Osteoblast (primary cell): Measurements from ENCODE around the gene ARF3. TPM values are rescaled to one million over a fixed set of nuclear protein-coding genes. Genes with fewer than 3 reads are reported as not detected.

Source experiments
- DNase-seq: peaks from one replicate; pipeline ENCODE4 v3.0.0; 2011; ENCODE audit warnings: low spot score, mixed read lengths; ENCODE audit not compliant: insufficient read length; ENCODE audit errors: missing footprints
- H2AFZ ChIP-seq: 2 replicates; pipeline ENCODE4 v1.6.0; 2011; ENCODE audit warnings: mild to moderate bottlenecking, low read length
- H3K27ac ChIP-seq: 2 replicates; pipeline ENCODE4 v1.5.1; 2011; ENCODE audit warnings: mild to moderate bottlenecking, low read depth, low read length, moderate library complexity
- H3K27me3 ChIP-seq: 2 replicates; pipeline ENCODE4 v1.6.0; 2012; ENCODE audit warnings: mild to moderate bottlenecking, control low read depth, inconsistent platforms, low read length, moderate library complexity; ENCODE audit not compliant: insufficient read depth
- H3K36me3 ChIP-seq: 2 replicates; pipeline ENCODE4 v1.5.1; 2011; ENCODE audit warnings: mild to moderate bottlenecking, low read length, control low read depth, moderate library complexity; ENCODE audit not compliant: insufficient read depth
- H3K4me1 ChIP-seq: 2 replicates; pipeline ENCODE4 v1.5.1; 2011; ENCODE audit warnings: mild to moderate bottlenecking, low read length, control low read depth, moderate library complexity; ENCODE audit not compliant: insufficient read depth
- H3K4me2 ChIP-seq: 2 replicates; pipeline ENCODE4 v1.6.0; 2011; ENCODE audit warnings: mild to moderate bottlenecking, low read length; ENCODE audit not compliant: insufficient read depth
- H3K4me3 ChIP-seq: fragments of 200-600 bp; sonication (generic); 3 replicates; pipeline ENCODE4 v1.5.1; 2012; ENCODE audit warnings: mild to moderate bottlenecking, low read length, inconsistent platforms; ENCODE audit not compliant: insufficient read depth
- H3K79me2 ChIP-seq: 2 replicates; pipeline ENCODE4 v1.6.0; 2012; ENCODE audit warnings: mild to moderate bottlenecking, low read length, control low read depth, inconsistent platforms; ENCODE audit not compliant: insufficient read depth
- H3K9me3 ChIP-seq: 2 replicates; pipeline ENCODE4 v1.5.1; 2011; ENCODE audit warnings: low read depth, low read length, control low read depth
- H4K20me1 ChIP-seq: 2 replicates; pipeline ENCODE4 v1.6.0; 2012; ENCODE audit warnings: mild to moderate bottlenecking, low read length, control low read depth; ENCODE audit not compliant: insufficient read depth
- CTCF ChIP-seq: IDR thresholded peaks from 2 replicates; pipeline ENCODE4 v1.5.1; 2011; ENCODE audit warnings: mild to moderate bottlenecking, low read depth, low read length, moderate library complexity; ENCODE audit errors: extremely low read depth
- total RNA-seq: library from RNA; depleted of rRNA; stranded (reverse); fragments of >200 nt; gene quantifications from 2 replicates; pipeline ENCODE4 v1.2.3, GENCODE V29; 2012

Gene ARF3
- total RNA-seq, 1 donor = 53.9 TPM

- H3K27me3 ChIP-seq = peaks cover 3% of the 10 kb centered on the region
- H3K27ac ChIP-seq = no peak overlapping the region
- H3K79me2 ChIP-seq = peaks cover 10% of the 10 kb centered on the region
- no peak overlapping the region for H3K4me2 ChIP-seq
- no peak overlapping the region for H3K4me3 ChIP-seq
- DNase-seq = peak; percentile 47
- peak overlapping the region; percentile 7 for H2AFZ ChIP-seq
- H3K36me3 ChIP-seq = no peaks in the 10 kb centered on the region
- H3K4me1 ChIP-seq = peaks cover 18% of the 10 kb centered on the region
- no peaks in the 10 kb centered on the region for H4K20me1 ChIP-seq
- no peak for TF ChIP-seq CTCF
- H3K9me3 ChIP-seq = no peaks in the 10 kb centered on the region
Measured at GRCh38 chr12:48961331-48961730, 4.0 kb upstream of the ARF3 start.

- peaks cover 14% of the 10 kb centered on the region for H3K79me2 ChIP-seq
- no peaks in the 10 kb centered on the region for H3K9me3 ChIP-seq
- H3K27ac ChIP-seq = no peak overlapping the region
- H4K20me1 ChIP-seq = peaks cover 4% of the 10 kb centered on the region
- no peak for DNase-seq
- H3K36me3 ChIP-seq = no peaks in the 10 kb centered on the region
- H3K4me3 ChIP-seq = no peak overlapping the region
- no peak overlapping the region for H3K4me2 ChIP-seq
- H3K27me3 ChIP-seq = peaks cover 2% of the 10 kb centered on the region
- peaks cover 21% of the 10 kb centered on the region for H3K4me1 ChIP-seq
- no peak for TF ChIP-seq CTCF
- H2AFZ ChIP-seq = peak overlapping the region; percentile 7
Measured at GRCh38 chr12:48960834-48961233, 3.5 kb upstream of the ARF3 start.

GRCh38 chr12:48958049-48958388, 732 bp upstream of the ARF3 start:
- Histone ChIP-seq H3K27ac (peak overlapping the region; percentile 43), H3K4me2 (peak overlapping the region; percentile 97), H3K4me3 (peak overlapping the region; percentile 96), H2AFZ (peak overlapping the region; percentile 94), H3K4me1 (peaks cover 23% of the 10 kb centered on the region), H3K79me2 (peaks cover 43% of the 10 kb centered on the region), H3K9me3 (no peaks in the 10 kb centered on the region), H3K27me3 (no peaks in the 10 kb centered on the region), H4K20me1 (peaks cover 31% of the 10 kb centered on the region), H3K36me3 (peaks cover 15% of the 10 kb centered on the region)
- no peak for DNase-seq
- TF ChIP-seq CTCF = no peak

GRCh38 chr12:48956279-48957140, 777 bp downstream of the ARF3 start:
- Histone ChIP-seq H3K79me2 (peaks cover 57% of the 10 kb centered on the region), H4K20me1 (peaks cover 43% of the 10 kb centered on the region), H3K4me2 (peak overlapping the region; percentile 97), H3K27ac (peak overlapping the region; percentile 87), H3K36me3 (peaks cover 23% of the 10 kb centered on the region), H3K9me3 (no peaks in the 10 kb centered on the region), H3K27me3 (no peaks in the 10 kb centered on the region), H3K4me3 (peak overlapping the region; percentile 96), H2AFZ (peak overlapping the region; percentile 86), H3K4me1 (peaks cover 20% of the 10 kb centered on the region)
- no peak for TF ChIP-seq CTCF
- peak; percentile 96 for DNase-seq
